ENCODE measurements around the gene ZDHHC7.

- no peak for TF ChIP-seq RARB (CRISPR knock-in tag; IDR thresholded peaks at IDR 0.05)
- TF ChIP-seq PATZ1 (CRISPR knock-in tag; IDR thresholded peaks at IDR 0.05; ENCODE audit: borderline replicate concordance), result no peak
- TF ChIP-seq ZFP30 (CRISPR knock-in tag; IDR thresholded peaks at IDR 0.05), result no peak
- TF ChIP-seq ARNTL (CRISPR knock-in tag; IDR thresholded peaks at IDR 0.05; ENCODE audit: borderline replicate concordance, low read depth), result no peak
- no peak for TF ChIP-seq ZC3H10 (CRISPR knock-in tag; IDR thresholded peaks at IDR 0.05)
Observed at GRCh38 chr16:84931107-84931494, 80.2 kb downstream of the ZDHHC7 start.
